Fibroblast of lung (primary cell): ENCODE measurements around the gene ACTR2. TPM values are rescaled to one million over a fixed set of nuclear protein-coding genes. Genes with fewer than 3 reads are reported as not detected.

Source experiments
- DNase-seq, 2 donors: peaks; one replicate each; pipeline versions ENCODE4 v3.0.0 to v3.0.0-alpha.2; 2010; ENCODE audit warnings: low read depth in 2 of 2
- H2AFZ ChIP-seq: 2 replicates; pipeline ENCODE4 v1.5.1; 2012; ENCODE audit warnings: low read length, control low read depth, inconsistent platforms
- H3K27ac ChIP-seq: 2 replicates; pipeline ENCODE4 v1.5.1; 2011; ENCODE audit warnings: low read length, control low read depth; ENCODE audit not compliant: insufficient read depth
- H3K27me3 ChIP-seq: 2 replicates; pipeline ENCODE4 v1.5.1; 2011; ENCODE audit warnings: mild to moderate bottlenecking, low read length; ENCODE audit not compliant: control insufficient read depth, insufficient read depth
- H3K36me3 ChIP-seq: 2 replicates; pipeline ENCODE4 v1.5.1; 2011; ENCODE audit warnings: low read length; ENCODE audit not compliant: control insufficient read depth, insufficient read depth
- H3K4me1 ChIP-seq: 2 replicates; pipeline ENCODE4 v1.5.1; 2011; ENCODE audit warnings: low read length; ENCODE audit not compliant: control insufficient read depth, insufficient read depth; ENCODE audit errors: extremely low read depth
- H3K4me2 ChIP-seq: 2 replicates; pipeline ENCODE4 v1.5.1; 2011; ENCODE audit warnings: low read length, control low read depth; ENCODE audit not compliant: insufficient read depth; ENCODE audit errors: extremely low read depth
- H3K4me3 ChIP-seq, 4 experiments: fragments of 200-600 bp in 1 of 4; sonication (generic) in 1 of 4; replicated peaks in 1 of 4; 2 replicates each; pipeline ENCODE4 v1.5.1; 2011 to 2016; ENCODE audit warnings: low read length in 4 of 4, low read depth in 3 of 4, mild to moderate bottlenecking in 3 of 4, control low read depth in 2 of 4, inconsistent platforms in 1 of 4, mixed read lengths in 1 of 4; ENCODE audit not compliant: insufficient read depth in 1 of 4; ENCODE audit errors: control extremely low read depth in 1 of 4
- H3K79me2 ChIP-seq: 2 replicates; pipeline ENCODE4 v1.5.1; 2012; ENCODE audit warnings: mild to moderate bottlenecking, low read length, inconsistent platforms; ENCODE audit not compliant: control insufficient read depth, insufficient read depth
- H3K9ac ChIP-seq: 2 replicates; pipeline ENCODE4 v1.5.1; 2011; ENCODE audit warnings: mild to moderate bottlenecking, low read length, control low read depth; ENCODE audit not compliant: insufficient read depth
- H3K9me3 ChIP-seq: 2 replicates; pipeline ENCODE4 v1.5.1; 2012; ENCODE audit warnings: low read depth, low read length; ENCODE audit not compliant: control insufficient read depth, insufficient read depth
- H4K20me1 ChIP-seq: 2 replicates; pipeline ENCODE4 v1.5.1; 2011; ENCODE audit warnings: low read length; ENCODE audit not compliant: control insufficient read depth, insufficient read depth; ENCODE audit errors: extremely low read depth
- EZH2 ChIP-seq: IDR thresholded peaks from 2 replicates; pipeline ENCODE4 v1.5.1; 2012; ENCODE audit warnings: low read length, control low read depth, mild to moderate bottlenecking; ENCODE audit errors: missing control alignments
- polyA plus RNA-seq, 2 donors: library from polyadenylated mRNA; depleted of rRNA in 1 of 2; stranded (reverse) in 1 of 2; unstranded in 1 of 2; fragments of >200 nt; gene quantifications; 2 replicates each; pipeline ENCODE4 v1.2.1, GENCODE V29; 2011 to 2012; ENCODE audit warnings: missing spikeins in 1 of 2
- total RNA-seq: library from RNA; depleted of rRNA; stranded (reverse); fragments of >200 nt; gene quantifications from 2 replicates; pipeline ENCODE4 v1.2.1, GENCODE V29; 2014
- TF ChIP-seq, protein P1 (sequence below), 2 donors: IDR thresholded peaks in 1 of 2; conservative IDR thresholded peaks in 1 of 2; 1 replicate in 1 of 2; 2 replicates in 1 of 2; pipeline ENCODE4 v1.5.1; 2011 to 2012; ENCODE audit warnings: low read length in 2 of 2, control low read depth in 1 of 2, inconsistent platforms in 1 of 2, low read depth in 1 of 2, mild to moderate bottlenecking in 1 of 2

Gene ACTR2
- total and polyA plus RNA-seq, 2 donors (not counting 1 experiment from before 2014, with no cell fraction given), result 90.2 to 192 TPM

DNA sequence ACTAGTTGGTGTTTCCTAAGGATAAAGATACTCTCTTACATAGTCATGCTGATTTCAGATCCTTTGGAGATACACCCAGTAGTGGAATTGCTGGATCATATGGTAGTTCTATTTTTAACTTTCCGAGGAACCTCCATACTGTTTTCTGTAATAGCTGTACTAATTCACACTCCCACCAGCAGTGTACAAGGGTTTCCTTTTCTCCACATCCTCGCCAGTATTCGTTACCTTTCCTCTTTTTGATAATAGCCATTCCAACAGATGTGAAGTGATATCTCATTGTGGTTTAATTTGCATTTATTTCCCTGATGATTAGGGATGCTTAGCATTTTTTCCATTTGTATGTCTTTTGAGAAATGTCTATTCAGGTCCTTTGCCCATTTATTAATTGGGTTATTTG, 34.0 kb downstream of the ACTR2 start:
- no peaks in the 10 kb centered on the region for H3K36me3 ChIP-seq
- peak in 1 of 2 donors; percentile 78 for DNase-seq
- peaks cover 2% of the 10 kb centered on the region for H4K20me1 ChIP-seq
- no peak overlapping the region for H3K4me3 ChIP-seq
- no peaks in the 10 kb centered on the region for H3K4me1 ChIP-seq
- no peak overlapping the region for H3K27ac ChIP-seq
- H3K9ac ChIP-seq, result no peak overlapping the region
- no peak for TF ChIP-seq EZH2
- TF ChIP-seq, protein P1, sequence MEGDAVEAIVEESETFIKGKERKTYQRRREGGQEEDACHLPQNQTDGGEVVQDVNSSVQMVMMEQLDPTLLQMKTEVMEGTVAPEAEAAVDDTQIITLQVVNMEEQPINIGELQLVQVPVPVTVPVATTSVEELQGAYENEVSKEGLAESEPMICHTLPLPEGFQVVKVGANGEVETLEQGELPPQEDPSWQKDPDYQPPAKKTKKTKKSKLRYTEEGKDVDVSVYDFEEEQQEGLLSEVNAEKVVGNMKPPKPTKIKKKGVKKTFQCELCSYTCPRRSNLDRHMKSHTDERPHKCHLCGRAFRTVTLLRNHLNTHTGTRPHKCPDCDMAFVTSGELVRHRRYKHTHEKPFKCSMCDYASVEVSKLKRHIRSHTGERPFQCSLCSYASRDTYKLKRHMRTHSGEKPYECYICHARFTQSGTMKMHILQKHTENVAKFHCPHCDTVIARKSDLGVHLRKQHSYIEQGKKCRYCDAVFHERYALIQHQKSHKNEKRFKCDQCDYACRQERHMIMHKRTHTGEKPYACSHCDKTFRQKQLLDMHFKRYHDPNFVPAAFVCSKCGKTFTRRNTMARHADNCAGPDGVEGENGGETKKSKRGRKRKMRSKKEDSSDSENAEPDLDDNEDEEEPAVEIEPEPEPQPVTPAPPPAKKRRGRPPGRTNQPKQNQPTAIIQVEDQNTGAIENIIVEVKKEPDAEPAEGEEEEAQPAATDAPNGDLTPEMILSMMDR (conservative IDR thresholded peaks at IDR 0.05 in 1 of 2, IDR thresholded peaks at IDR 0.05 in 1 of 2; ENCODE audit: low read depth in 1 of 2, low read length in 2 of 2), result no peak
- peaks cover 2% of the 10 kb centered on the region for H3K79me2 ChIP-seq
- H3K4me2 ChIP-seq, result no peak overlapping the region
- H3K9me3 ChIP-seq, result no peaks in the 10 kb centered on the region
- H3K27me3 ChIP-seq, result no peaks in the 10 kb centered on the region
- H2AFZ ChIP-seq, result no peak overlapping the region

DNA sequence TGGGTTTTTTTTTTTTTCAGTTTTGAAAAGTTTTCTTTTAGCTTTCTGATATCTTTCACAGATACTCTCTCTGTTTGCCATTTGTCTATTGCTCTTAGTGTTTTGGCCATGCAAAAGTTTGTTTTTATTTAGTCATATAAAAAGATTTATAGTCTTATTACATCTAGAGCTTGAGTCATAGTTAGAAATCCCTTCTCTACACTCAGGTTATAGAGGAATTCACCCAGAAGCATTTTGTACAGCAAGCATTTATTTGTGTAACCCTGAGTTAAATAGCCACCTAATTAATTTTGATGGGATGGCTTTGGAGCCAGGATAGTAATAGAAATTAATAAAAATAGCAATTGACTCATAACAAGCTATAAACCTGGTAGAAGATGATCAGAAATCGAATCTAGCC, 35.6 kb downstream of the ACTR2 start:
- Histone ChIP-seq H3K4me2 (no peak overlapping the region), H3K4me1 (no peaks in the 10 kb centered on the region), H3K27ac (no peak overlapping the region), H3K27me3 (no peaks in the 10 kb centered on the region), H3K4me3 (no peak overlapping the region), H3K9me3 (no peaks in the 10 kb centered on the region), H4K20me1 (peaks cover 2% of the 10 kb centered on the region), H3K79me2 (peaks cover 2% of the 10 kb centered on the region), H3K9ac (no peak overlapping the region), H2AFZ (no peak overlapping the region), H3K36me3 (no peaks in the 10 kb centered on the region)
- peak in 1 of 2 donors; percentile 33 for DNase-seq
- TF ChIP-seq, protein P1 (conservative IDR thresholded peaks at IDR 0.05 in 1 of 2, IDR thresholded peaks at IDR 0.05 in 1 of 2; ENCODE audit: low read depth in 1 of 2, low read length in 2 of 2), result no peak
- TF ChIP-seq EZH2, result no peak

DNA sequence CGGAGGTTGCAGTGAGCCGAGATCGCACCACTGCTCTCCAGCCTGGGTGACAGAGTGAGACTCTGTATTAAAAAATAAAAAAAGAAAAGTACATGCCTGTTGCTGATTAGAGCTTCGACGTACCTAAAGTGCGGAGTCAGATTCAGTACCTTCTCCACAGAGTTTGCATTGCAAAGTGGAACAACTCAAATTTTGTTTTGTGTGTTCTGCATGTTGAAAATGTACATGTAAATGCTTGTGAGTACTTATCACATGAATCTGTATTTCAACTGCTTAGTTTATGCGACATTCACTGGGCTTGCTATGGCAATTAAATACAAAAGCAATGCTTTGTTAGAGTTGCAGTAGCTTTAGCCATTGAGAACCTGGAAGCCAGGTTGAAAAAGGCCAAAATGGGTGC, 36.4 kb downstream of the ACTR2 start:
- no peaks in the 10 kb centered on the region for H3K27me3 ChIP-seq
- H3K4me1 ChIP-seq, result no peaks in the 10 kb centered on the region
- peaks cover 2% of the 10 kb centered on the region for H4K20me1 ChIP-seq
- DNase-seq, result no peak
- TF ChIP-seq, protein P1 (conservative IDR thresholded peaks at IDR 0.05 in 1 of 2, IDR thresholded peaks at IDR 0.05 in 1 of 2; ENCODE audit: low read depth in 1 of 2, low read length in 2 of 2), result no peak
- TF ChIP-seq EZH2, result no peak
- no peaks in the 10 kb centered on the region for H3K9me3 ChIP-seq
- H3K4me2 ChIP-seq, result no peak overlapping the region
- no peak overlapping the region for H3K4me3 ChIP-seq
- H2AFZ ChIP-seq, result no peak overlapping the region
- no peaks in the 10 kb centered on the region for H3K79me2 ChIP-seq
- H3K27ac ChIP-seq, result no peak overlapping the region
- H3K9ac ChIP-seq, result no peak overlapping the region
- H3K36me3 ChIP-seq, result no peaks in the 10 kb centered on the region
